ENCODE measurements around the gene HIGD2A.

GRCh38 chr5:176416965-176417364 is 28.4 kb downstream of the HIGD2A start:
- TF ChIP-seq JUND (IDR thresholded peaks at IDR 0.05) (no peak), ZBTB33 (IDR thresholded peaks at IDR 0.05; ENCODE audit: borderline replicate concordance, low read depth) (no peak), CTCF (IDR thresholded peaks at IDR 0.05) (no peak), EZH2phosphoT487 (IDR thresholded peaks at IDR 0.05; ENCODE audit: borderline replicate concordance, low read depth) (no peak), TAF1 (IDR thresholded peaks at IDR 0.05; ENCODE audit: borderline replicate concordance, low read depth, low read length) (no peak), REST (IDR thresholded peaks at IDR 0.05; ENCODE audit: low read depth, low read length) (no peak), MAX (IDR thresholded peaks at IDR 0.05; ENCODE audit: low read depth) (no peak), YY1 (IDR thresholded peaks at IDR 0.05; ENCODE audit: low read depth) (no peak), CHD2 (IDR thresholded peaks at IDR 0.05; ENCODE audit: low read length, partially characterized antibody) (no peak), TEAD4 (IDR thresholded peaks at IDR 0.05; ENCODE audit: borderline replicate concordance, insufficient read depth) (no peak)

All from SK-N-SH (cell line).